ENCODE data around the gene RNF186. TPM values are rescaled to one million over a fixed set of nuclear protein-coding genes. Genes with fewer than 3 reads are reported as not detected.
"Not testable (repeated sequence)": the region's sequence is repeated elsewhere in the genome, so short reads cannot be mapped to it uniquely, and the experiment has no call there.

The RNF186 gene
- total and polyA plus RNA-seq, 8 donors, result 0.62 to 117 TPM; not detected in 6

- Histone ChIP-seq H3K4me3 (no peak overlapping the region), H3K27me3 (no peaks in the 10 kb centered on the region), H3K4me1 (peaks cover 0 to 13% (median 0%) of the 10 kb centered on the region in 4 donors), H3K9me3 (no peaks in the 10 kb centered on the region), H3K27ac (no peak overlapping the region), H3K36me3 (no peaks in the 10 kb centered on the region)
- 77 to 91% (median 87%) methylated on average over 5 of the region's 5 CpGs for WGBS, 5 donors
- intact Hi-C loops (cut with DNase I; ENCODE audit: low total_unique reads), result no loop called here
- no peak for DNase-seq
- TF ChIP-seq, protein P1, sequence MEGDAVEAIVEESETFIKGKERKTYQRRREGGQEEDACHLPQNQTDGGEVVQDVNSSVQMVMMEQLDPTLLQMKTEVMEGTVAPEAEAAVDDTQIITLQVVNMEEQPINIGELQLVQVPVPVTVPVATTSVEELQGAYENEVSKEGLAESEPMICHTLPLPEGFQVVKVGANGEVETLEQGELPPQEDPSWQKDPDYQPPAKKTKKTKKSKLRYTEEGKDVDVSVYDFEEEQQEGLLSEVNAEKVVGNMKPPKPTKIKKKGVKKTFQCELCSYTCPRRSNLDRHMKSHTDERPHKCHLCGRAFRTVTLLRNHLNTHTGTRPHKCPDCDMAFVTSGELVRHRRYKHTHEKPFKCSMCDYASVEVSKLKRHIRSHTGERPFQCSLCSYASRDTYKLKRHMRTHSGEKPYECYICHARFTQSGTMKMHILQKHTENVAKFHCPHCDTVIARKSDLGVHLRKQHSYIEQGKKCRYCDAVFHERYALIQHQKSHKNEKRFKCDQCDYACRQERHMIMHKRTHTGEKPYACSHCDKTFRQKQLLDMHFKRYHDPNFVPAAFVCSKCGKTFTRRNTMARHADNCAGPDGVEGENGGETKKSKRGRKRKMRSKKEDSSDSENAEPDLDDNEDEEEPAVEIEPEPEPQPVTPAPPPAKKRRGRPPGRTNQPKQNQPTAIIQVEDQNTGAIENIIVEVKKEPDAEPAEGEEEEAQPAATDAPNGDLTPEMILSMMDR (IDR thresholded peaks at IDR 0.05), result no peak
- TF ChIP-seq POLR2AphosphoS5 (IDR thresholded peaks at IDR 0.05) (no peak), POLR2A (IDR thresholded peaks at IDR 0.05) (no peak), EP300 (IDR thresholded peaks at IDR 0.05) (no peak)
Observed at GRCh38 chr1:19824036-19824435, 9.0 kb upstream of the RNF186 start.

GRCh38 chr1:19819701-19820100, 4.6 kb upstream of the RNF186 start:
- Histone ChIP-seq H3K27ac (no peak overlapping the region), H3K36me3 (no peaks in the 10 kb centered on the region), H3K9me3 (no peaks in the 10 kb centered on the region), H3K4me1 (peaks cover 9 to 13% (median 11%) of the 10 kb centered on the region in 4 donors), H3K4me3 (no peak overlapping the region), H3K27me3 (no peaks in the 10 kb centered on the region)
- TF ChIP-seq POLR2AphosphoS5 (IDR thresholded peaks at IDR 0.05), result no peak
- no peak for TF ChIP-seq POLR2A (IDR thresholded peaks at IDR 0.05)
- no peak for TF ChIP-seq EP300 (IDR thresholded peaks at IDR 0.05)
- TF ChIP-seq, protein P1 (IDR thresholded peaks at IDR 0.05), result no peak
- intact Hi-C loops (cut with DNase I; ENCODE audit: low total_unique reads), result no loop called here
- no peak for DNase-seq
- WGBS, 5 donors, result 74 to 85% (median 78%) methylated on average over 5 of the region's 5 CpGs

DNA sequence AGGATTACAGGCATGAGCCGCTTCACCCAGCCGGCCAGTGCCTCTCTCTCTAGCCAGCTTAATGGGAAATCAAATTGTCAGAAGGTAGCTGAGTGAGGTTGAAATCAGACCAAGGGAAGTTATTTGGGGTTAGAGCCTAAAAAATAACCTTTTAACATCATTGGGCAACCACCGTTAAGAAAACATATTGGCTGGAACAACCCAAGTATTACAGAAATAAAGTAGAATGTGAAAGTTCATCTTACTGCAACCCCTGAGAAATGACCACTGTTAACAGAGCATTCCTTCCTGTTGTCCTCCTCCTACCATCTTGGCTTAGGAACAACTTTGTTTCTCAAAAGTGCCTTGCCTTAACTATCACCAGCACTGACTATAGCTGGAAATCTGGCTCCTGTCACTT, 3.2 kb upstream of the RNF186 start:
- intact Hi-C loops (cut with DNase I; ENCODE audit: low total_unique reads), result no loop called here
- H3K36me3 ChIP-seq, result no peaks in the 10 kb centered on the region
- peaks cover 13 to 17% (median 15%) of the 10 kb centered on the region in 4 donors for H3K4me1 ChIP-seq
- no peaks in the 10 kb centered on the region for H3K9me3 ChIP-seq
- 92 to 96% (median 94%) methylated on average over 3 of the region's 3 CpGs for WGBS, 5 donors
- TF ChIP-seq POLR2A (IDR thresholded peaks at IDR 0.05), result no peak
- TF ChIP-seq EP300 (IDR thresholded peaks at IDR 0.05), result no peak
- TF ChIP-seq POLR2AphosphoS5 (IDR thresholded peaks at IDR 0.05), result no peak
- TF ChIP-seq, protein P1 (IDR thresholded peaks at IDR 0.05), result no peak
- no peak overlapping the region for H3K4me3 ChIP-seq
- DNase-seq, result no peak
- H3K27ac ChIP-seq, result no peak overlapping the region
- no peaks in the 10 kb centered on the region for H3K27me3 ChIP-seq

- 82 to 90% (median 85%) methylated on average over 5 of the region's 5 CpGs for WGBS, 5 donors
- H3K4me1 ChIP-seq, result peaks cover 13 to 17% (median 15%) of the 10 kb centered on the region in 4 donors
Observed at GRCh38 chr1:19817160-19817559, 2.1 kb upstream of the RNF186 start.

GRCh38 chr1:19816737-19817086, 1.6 kb upstream of the RNF186 start:
- WGBS, 5 donors, result 43 to 71% (median 67%) methylated on average over 1 of the region's 1 CpG
- intact Hi-C loops (cut with DNase I; ENCODE audit: low total_unique reads); H3K4me3 ChIP-seq: not testable (repeated sequence)

More at GRCh38 chr1:19817160-19817559, 2.1 kb upstream of the RNF186 start:
- Histone ChIP-seq H3K36me3 (no peaks in the 10 kb centered on the region), H3K4me3 (no peak overlapping the region), H3K27me3 (no peaks in the 10 kb centered on the region), H3K27ac (no peak overlapping the region), H3K9me3 (no peaks in the 10 kb centered on the region)
- TF ChIP-seq POLR2AphosphoS5 (IDR thresholded peaks at IDR 0.05) (no peak), EP300 (IDR thresholded peaks at IDR 0.05) (no peak), POLR2A (IDR thresholded peaks at IDR 0.05) (no peak)
- TF ChIP-seq, protein P1 (IDR thresholded peaks at IDR 0.05), result no peak
- no peak for DNase-seq
- intact Hi-C loops (cut with DNase I; ENCODE audit: low total_unique reads), result no loop called here

More at GRCh38 chr1:19816737-19817086, 1.6 kb upstream of the RNF186 start:
- peak overlapping the region; percentile 64 to 88 (median 76) for H3K27ac ChIP-seq
- H3K36me3 ChIP-seq, DNase-seq, H3K27me3 ChIP-seq, H3K9me3 ChIP-seq: not testable (repeated sequence)
- peaks cover 13 to 17% (median 15%) of the 10 kb centered on the region in 4 donors for H3K4me1 ChIP-seq

Measured in stomach (tissue), 9 donors.